HG03025 (cell line): ENCODE results near the gene PLA2G7.

Source experiments
- ATAC-seq: cut with Tn5 transposase; IDR thresholded peaks from one replicate; pipeline ENCODE4 v1.9.1; 2021; ENCODE audit warnings: mild to moderate bottlenecking, moderate library complexity; ENCODE audit not compliant: unreplicated experiment, low FRiP score

PLA2G7 gene

DNA sequence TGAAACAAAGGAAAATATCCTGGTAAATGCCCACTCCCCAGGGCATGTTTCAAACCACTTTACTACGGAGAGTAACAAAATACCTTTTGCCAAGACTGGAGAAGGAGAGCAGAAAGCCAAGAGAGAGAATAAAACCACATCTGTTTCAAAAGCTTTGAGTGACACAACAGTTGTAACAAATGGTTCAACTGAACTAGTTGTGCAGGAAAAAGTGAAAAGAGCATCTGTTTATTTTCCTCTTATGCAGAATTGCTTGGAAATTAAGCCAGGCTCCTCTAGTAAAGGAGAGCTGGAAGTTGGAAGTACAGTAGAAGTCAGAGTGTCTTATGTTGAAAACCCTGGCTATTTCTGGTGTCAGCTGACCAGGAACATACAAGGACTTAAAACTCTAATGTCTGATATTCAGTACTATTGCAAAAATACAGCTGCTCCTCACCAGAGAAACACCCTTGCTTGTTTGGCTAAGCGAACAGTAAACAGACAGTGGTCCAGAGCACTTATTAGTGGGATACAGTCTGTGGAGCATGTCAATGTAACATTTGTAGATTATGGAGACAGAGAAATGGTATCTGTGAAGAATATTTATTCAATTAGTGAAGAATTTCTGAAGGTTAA, 44.9 kb downstream of the PLA2G7 start:
- no peak for ATAC-seq

- ATAC-seq = no peak
These were observed 45.5 kb downstream of the PLA2G7 start for GRCh38 chr6:46689657-46690056.

- no peak for ATAC-seq
These were observed 46.2 kb downstream of the PLA2G7 start for GRCh38 chr6:46688966-46689335.

- ATAC-seq = no peak
These were observed 46.8 kb downstream of the PLA2G7 start for GRCh38 chr6:46688117-46688965.

GRCh38 chr6:46687619-46688097, 47.5 kb downstream of the PLA2G7 start, which contains the start of gene TDRD6:
Gene TDRD6 (plus strand): TSS chr6:46687885. CDS start chr6:46688129, 244 bp downstream.
- no peak for ATAC-seq

- ATAC-seq = no peak
These were observed 50.4 kb downstream of the PLA2G7 start for GRCh38 chr6:46684771-46685170.

DNA sequence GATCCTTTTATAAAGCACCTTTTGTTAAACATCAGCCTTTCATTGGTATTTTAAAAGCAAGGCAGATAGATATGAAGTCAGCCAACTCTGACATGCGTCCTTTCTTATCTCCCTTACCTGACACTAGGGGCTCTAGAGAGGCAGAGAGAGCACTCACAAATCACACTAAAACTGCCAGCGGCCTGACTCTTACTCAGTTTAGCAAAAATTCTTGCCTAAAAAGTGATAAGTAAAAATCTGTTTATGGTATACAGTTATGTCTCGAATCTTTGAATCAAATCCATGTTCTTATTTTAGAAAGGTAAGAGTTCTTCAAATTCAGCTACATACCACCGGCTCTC, 57.9 kb downstream of the PLA2G7 start:
- ATAC-seq = no peak

GRCh38 chr6:46676604-46677313, 58.4 kb downstream of the PLA2G7 start:
- no peak for ATAC-seq

DNA sequence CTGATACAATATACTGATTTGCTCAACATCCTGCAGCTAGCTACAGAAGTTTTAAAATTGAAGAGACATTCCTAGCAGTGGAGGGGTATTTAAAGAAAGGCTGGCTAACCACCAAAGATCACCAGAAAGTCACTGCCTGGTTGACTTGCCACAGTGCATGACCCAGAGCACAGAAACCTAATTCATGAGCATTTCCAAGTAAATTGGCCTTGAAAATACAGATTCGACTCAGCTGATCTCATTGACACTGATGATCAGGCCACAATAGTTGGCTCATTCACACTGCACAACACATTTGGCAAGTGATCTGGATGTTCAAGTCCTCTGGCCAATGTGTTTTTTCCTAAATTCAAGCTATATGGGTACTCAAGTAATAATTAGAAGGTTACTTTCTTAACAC, 60.8 kb downstream of the PLA2G7 start:
- ATAC-seq = no peak

- no peak for ATAC-seq
These were observed 67.8 kb downstream of the PLA2G7 start for GRCh38 chr6:46667377-46667776.

- ATAC-seq = no peak
These were observed 73.7 kb downstream of the PLA2G7 start for GRCh38 chr6:46661483-46661882.

DNA sequence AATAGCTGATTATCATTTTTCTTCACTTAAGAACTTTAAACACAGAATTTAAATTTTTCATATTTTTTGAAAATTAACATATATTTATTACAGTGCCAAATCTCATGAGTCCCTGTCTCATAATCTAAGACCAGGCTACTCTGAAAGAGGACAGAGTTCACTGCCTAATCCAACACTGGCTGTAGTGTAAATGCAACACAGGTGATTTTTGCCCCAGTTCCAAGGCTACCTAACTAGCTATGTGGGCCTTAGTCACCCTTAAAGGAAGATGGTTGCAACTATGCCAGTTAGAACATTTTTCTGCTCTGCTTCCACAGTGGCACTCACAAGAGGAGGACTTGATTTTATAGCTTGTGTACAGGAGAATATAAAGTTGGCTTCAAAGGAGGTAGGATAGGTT, 77.5 kb downstream of the PLA2G7 start:
- ATAC-seq = no peak

DNA sequence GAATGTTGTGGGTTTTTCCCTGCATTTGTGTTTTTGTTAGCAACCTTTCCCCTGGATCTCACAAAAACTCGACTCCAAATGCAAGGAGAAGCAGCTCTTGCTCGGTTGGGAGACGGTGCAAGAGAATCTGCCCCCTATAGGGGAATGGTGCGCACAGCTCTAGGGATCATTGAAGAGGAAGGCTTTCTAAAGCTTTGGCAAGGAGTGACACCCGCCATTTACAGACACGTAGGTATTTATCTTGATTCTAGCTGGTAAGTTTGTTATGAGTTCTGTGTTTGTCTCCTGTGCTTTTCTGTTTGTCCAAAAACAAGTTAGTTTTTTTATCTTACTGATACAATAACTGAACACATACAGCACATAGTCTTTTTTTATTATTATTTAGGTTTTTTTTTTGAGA, 79.4 kb downstream of the PLA2G7 start:
- ATAC-seq = no peak
